Natural killer cell treated with Interleukin-12 subunit alpha and Interleukin-12 subunit beta and Interleukin-15 and Interleukin-18, amount 100 ng/mL, for 72 hours (primary cell): ENCODE measurements around the gene ERN2. TPM values are rescaled to one million over a fixed set of nuclear protein-coding genes. Genes with fewer than 3 reads are reported as not detected.

Experiments used
- ATAC-seq, 2 donors: fragments of 150-1000 bp; cut with Tn5 transposase in 1 of 2; sonication (Bioruptor Pico), chemical (Tn5 transposase) in 1 of 2; 2 replicates each; pipeline ENCODE4 v1.10.0; 2021
- DNase-seq: peaks from one replicate; pipeline ENCODE4 v3.0.0; 2022; ENCODE audit warnings: low spot score
- H3K27ac Mint-ChIP-seq, 2 donors: 1 replicate in 1 of 2; 2 replicates in 1 of 2; pipeline ENCODE4 v1.8.0; 2022; ENCODE audit warnings: mixed read lengths in 2 of 2, mild to moderate bottlenecking in 1 of 2, moderate library complexity in 1 of 2
- H3K27me3 Mint-ChIP-seq, 2 donors: 1 replicate in 1 of 2; 2 replicates in 1 of 2; pipeline ENCODE4 v1.8.0; 2022; ENCODE audit warnings: mixed read lengths in 2 of 2
- H3K36me3 Mint-ChIP-seq: one replicate; pipeline ENCODE4 v1.8.0; 2022; ENCODE audit warnings: mixed read lengths
- H3K4me1 Mint-ChIP-seq, 2 donors: 1 replicate in 1 of 2; 2 replicates in 1 of 2; pipeline ENCODE4 v1.8.0; 2022; ENCODE audit warnings: low read depth in 2 of 2, mixed read lengths in 2 of 2, mild to moderate bottlenecking in 1 of 2
- H3K4me3 Mint-ChIP-seq: one replicate; pipeline ENCODE4 v1.8.0; 2022; ENCODE audit warnings: mixed read lengths
- H3K9me3 Mint-ChIP-seq: 2 replicates; pipeline ENCODE4 v1.8.0; 2022; ENCODE audit warnings: mixed read lengths
- total RNA-seq, 2 donors: library from RNA; stranded (reverse); gene quantifications; one replicate each; pipeline ENCODE4 v1.2.3, GENCODE V29; 2022

Gene ERN2
- total RNA-seq, 2 donors from 2014 or later: not detected

- no peak for DNase-seq
- Mint-ChIP-seq H3K4me1 (peaks cover 0 to 3% of the 10 kb centered on the region in 2 donors), H3K36me3 (peaks cover 11% of the 10 kb centered on the region), H3K4me3 (no peak overlapping the region), H3K27me3 (no peaks in the 10 kb centered on the region), H3K9me3 (no peaks in the 10 kb centered on the region), H3K27ac (no peak overlapping the region)
- no peak for ATAC-seq
Measured at GRCh38 chr16:23689442-23690187, 23.4 kb downstream of the ERN2 start.

- H3K27ac Mint-ChIP-seq: no peak overlapping the region
- no peaks in the 10 kb centered on the region for H3K4me1 Mint-ChIP-seq
- ATAC-seq (no peak), DNase-seq (no peak)
- no peaks in the 10 kb centered on the region for H3K9me3 Mint-ChIP-seq
- H3K36me3 Mint-ChIP-seq: peaks cover 13% of the 10 kb centered on the region
- no peaks in the 10 kb centered on the region for H3K27me3 Mint-ChIP-seq
- H3K4me3 Mint-ChIP-seq: no peak overlapping the region
Measured at GRCh38 chr16:23687034-23687808, 25.8 kb downstream of the ERN2 start.

- H3K4me1 Mint-ChIP-seq: peaks cover 8 to 14% of the 10 kb centered on the region in 2 donors
- H3K27ac Mint-ChIP-seq: no peak overlapping the region
- no peak overlapping the region for H3K4me3 Mint-ChIP-seq
- H3K27me3 Mint-ChIP-seq: no peaks in the 10 kb centered on the region
- H3K36me3 Mint-ChIP-seq: peaks cover 22% of the 10 kb centered on the region
- no peaks in the 10 kb centered on the region for H3K9me3 Mint-ChIP-seq
- no peak for ATAC-seq
- DNase-seq: no peak
Measured at GRCh38 chr16:23683487-23683886, 29.5 kb downstream of the ERN2 start.

- Mint-ChIP-seq H3K27ac (no peak overlapping the region), H3K4me3 (no peak overlapping the region), H3K9me3 (no peaks in the 10 kb centered on the region), H3K36me3 (peaks cover 13% of the 10 kb centered on the region), H3K4me1 (peaks cover 14 to 20% of the 10 kb centered on the region in 2 donors), H3K27me3 (no peaks in the 10 kb centered on the region)
- DNase-seq (no peak), ATAC-seq (no peak)
Measured at GRCh38 chr16:23682181-23682580, 30.8 kb downstream of the ERN2 start.

- DNase-seq (no peak), ATAC-seq (no peak)
- Mint-ChIP-seq H3K27ac (peak overlapping the region in 1 of 2 donors; percentile 84), H3K4me1 (peaks cover 18 to 20% of the 10 kb centered on the region in 2 donors), H3K27me3 (no peaks in the 10 kb centered on the region), H3K4me3 (peak overlapping the region; percentile 91), H3K9me3 (no peaks in the 10 kb centered on the region), H3K36me3 (peaks cover 11% of the 10 kb centered on the region)
Measured at GRCh38 chr16:23679986-23680336, 33.1 kb downstream of the ERN2 start.

GRCh38 chr16:23679274-23679985 is 33.6 kb downstream of the ERN2 start:
- Mint-ChIP-seq H3K4me3 (peak overlapping the region; percentile 91), H3K27ac (peak overlapping the region; percentile 54 to 84), H3K9me3 (no peaks in the 10 kb centered on the region), H3K4me1 (peaks cover 18 to 20% of the 10 kb centered on the region in 2 donors), H3K27me3 (no peaks in the 10 kb centered on the region), H3K36me3 (peaks cover 11% of the 10 kb centered on the region)
- ATAC-seq (no peak), DNase-seq (no peak)

GRCh38 chr16:23678430-23679273 is 34.4 kb downstream of the ERN2 start, which contains the start of gene PLK1:
Gene PLK1 (plus strand): TSS chr16:23678889. CDS start chr16:23678933, 44 bp downstream.
- Mint-ChIP-seq H3K4me3 (peak within 1 kb of the TSS; percentile 91), H3K4me1 (peaks cover 18 to 20% of the 10 kb centered on the region in 2 donors), H3K9me3 (no peaks in the 10 kb centered on the region), H3K27ac (peak within 1 kb of the TSS; percentile 54 to 84), H3K36me3 (peaks cover 11% of the 10 kb centered on the region), H3K27me3 (no peaks in the 10 kb centered on the region)
- peak; percentile 83 for DNase-seq
- ATAC-seq: peak; percentile 94 to 96

- Mint-ChIP-seq H3K4me3 (peak overlapping the region; percentile 91), H3K27me3 (no peaks in the 10 kb centered on the region), H3K9me3 (no peaks in the 10 kb centered on the region), H3K27ac (no peak overlapping the region), H3K4me1 (peaks cover 18 to 20% of the 10 kb centered on the region in 2 donors), H3K36me3 (peaks cover 7% of the 10 kb centered on the region)
- no peak for DNase-seq
- no peak for ATAC-seq
Measured at GRCh38 chr16:23676924-23677480, 36.0 kb downstream of the ERN2 start.

GRCh38 chr16:23673971-23674614 is 38.9 kb downstream of the ERN2 start:
- Mint-ChIP-seq H3K4me3 (no peak overlapping the region), H3K27me3 (no peaks in the 10 kb centered on the region), H3K9me3 (no peaks in the 10 kb centered on the region), H3K4me1 (peaks cover 25 to 29% of the 10 kb centered on the region in 2 donors), H3K36me3 (no peaks in the 10 kb centered on the region), H3K27ac (no peak overlapping the region)
- DNase-seq (no peak), ATAC-seq (no peak)

GRCh38 chr16:23670137-23670776 is 42.8 kb downstream of the ERN2 start:
- peak; percentile 67 for DNase-seq
- ATAC-seq: peak; percentile 94 to 98
- H3K9me3 Mint-ChIP-seq: no peaks in the 10 kb centered on the region
- peak overlapping the region; percentile 55 for H3K4me3 Mint-ChIP-seq
- peaks cover 11% of the 10 kb centered on the region for H3K36me3 Mint-ChIP-seq
- no peaks in the 10 kb centered on the region for H3K27me3 Mint-ChIP-seq
- H3K27ac Mint-ChIP-seq: no peak overlapping the region
- H3K4me1 Mint-ChIP-seq: peaks cover 17 to 19% of the 10 kb centered on the region in 2 donors

GRCh38 chr16:23668873-23669272 is 44.1 kb downstream of the ERN2 start:
- peaks cover 14% of the 10 kb centered on the region for H3K36me3 Mint-ChIP-seq
- no peaks in the 10 kb centered on the region for H3K27me3 Mint-ChIP-seq
- no peak overlapping the region for H3K4me3 Mint-ChIP-seq
- H3K4me1 Mint-ChIP-seq: peaks cover 17 to 19% of the 10 kb centered on the region in 2 donors
- no peak overlapping the region for H3K27ac Mint-ChIP-seq
- no peak for DNase-seq
- H3K9me3 Mint-ChIP-seq: no peaks in the 10 kb centered on the region
- ATAC-seq: no peak

- H3K27ac Mint-ChIP-seq: no peak overlapping the region
- H3K4me3 Mint-ChIP-seq: no peak overlapping the region
- H3K36me3 Mint-ChIP-seq: peaks cover 14% of the 10 kb centered on the region
- H3K27me3 Mint-ChIP-seq: no peaks in the 10 kb centered on the region
- no peaks in the 10 kb centered on the region for H3K9me3 Mint-ChIP-seq
- no peak for ATAC-seq
- peaks cover 17 to 19% of the 10 kb centered on the region in 2 donors for H3K4me1 Mint-ChIP-seq
- DNase-seq: no peak
Measured at GRCh38 chr16:23668225-23668624, 44.8 kb downstream of the ERN2 start.
